CD4-positive, alpha-beta T cell treated with Interleukin-1 beta for 1 hour (primary cell): ENCODE results near the gene ASAP3.

Experiments
- DNase-seq, 2 donors: peaks; one replicate each; pipeline ENCODE4 v3.0.0-alpha.2; 2020 to 2022

The ASAP3 gene

DNA sequence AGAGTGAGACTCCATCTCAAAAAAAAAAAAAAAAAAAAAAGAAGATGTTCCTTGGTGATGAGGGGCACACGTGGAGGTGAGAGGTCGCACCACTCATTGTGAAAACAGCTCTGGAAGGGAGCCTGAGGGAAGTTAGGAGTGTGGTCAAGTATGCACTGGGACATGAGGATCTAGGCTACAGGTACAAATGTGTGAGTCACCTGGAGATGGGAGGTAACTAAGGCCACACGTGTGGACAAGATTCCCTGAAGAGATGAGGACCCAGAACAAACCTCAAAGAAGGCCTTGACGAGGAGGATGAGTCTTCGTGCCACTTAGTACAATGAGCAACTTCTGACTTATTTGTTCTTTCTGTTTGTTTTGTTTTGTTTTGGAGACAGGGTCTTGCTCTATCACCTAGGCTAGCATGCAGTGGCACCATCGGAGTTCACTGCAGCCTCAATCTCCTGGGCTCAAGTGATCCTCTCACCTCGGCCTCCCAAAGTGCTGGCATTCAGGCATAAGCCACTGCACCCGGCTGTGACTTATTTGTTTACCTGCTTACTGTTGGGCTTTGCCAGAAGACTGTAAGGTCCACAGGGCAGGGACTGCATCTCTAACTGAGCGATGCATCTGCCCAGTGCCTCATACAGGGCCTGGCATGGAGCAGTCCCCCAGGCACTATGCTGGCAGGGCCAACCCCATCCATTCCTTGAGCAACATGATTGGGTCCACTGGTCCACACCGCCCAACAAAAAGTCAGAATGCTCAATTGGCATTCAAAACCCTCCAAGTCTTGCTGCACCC lies 6.4 kb downstream of the ASAP3 start:
- DNase-seq: no peak

DNA sequence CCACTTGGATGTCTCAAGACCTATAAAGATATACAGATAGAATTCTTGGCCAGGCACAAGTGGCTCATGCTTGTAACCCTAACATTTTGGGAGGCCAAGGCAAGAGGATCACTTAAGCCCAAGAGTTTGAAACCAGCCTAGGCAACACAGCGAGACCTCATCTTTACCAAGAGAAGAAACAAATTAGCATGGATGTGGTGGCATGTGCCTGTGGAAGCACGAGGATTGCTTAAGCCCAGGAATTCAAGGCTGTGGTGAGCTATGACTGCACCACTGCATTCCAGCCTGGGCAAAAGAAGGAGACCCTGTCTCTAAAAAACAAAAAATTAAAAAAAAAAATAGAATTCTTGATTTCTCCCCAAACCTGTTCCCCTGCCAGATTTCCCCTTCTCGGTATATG lies 8.3 kb downstream of the ASAP3 start:
- no peak for DNase-seq

DNA sequence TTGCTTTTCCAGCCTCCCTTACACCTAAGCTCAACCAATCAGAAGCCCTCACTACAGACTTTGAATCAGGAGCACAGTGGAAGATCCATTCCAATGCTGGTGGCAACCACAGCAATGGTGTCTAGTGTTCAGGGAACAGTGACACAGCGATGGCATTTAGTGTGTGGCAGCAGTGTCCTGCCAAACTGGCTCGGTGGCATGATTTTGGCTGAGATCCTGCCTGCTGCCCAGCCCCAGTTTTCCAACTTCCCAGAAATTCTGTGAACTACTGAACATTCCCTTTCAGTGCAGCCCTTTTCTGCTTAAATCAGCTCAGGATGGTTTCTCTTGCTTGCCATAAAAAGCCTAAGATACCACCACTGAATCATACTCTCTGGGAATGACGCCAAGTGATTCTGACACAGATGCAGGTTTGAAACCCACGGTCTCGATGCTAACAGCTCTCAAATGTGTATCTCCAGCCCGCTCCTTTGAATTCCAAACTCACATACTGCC lies 8.8 kb downstream of the ASAP3 start:
- no peak for DNase-seq

DNA sequence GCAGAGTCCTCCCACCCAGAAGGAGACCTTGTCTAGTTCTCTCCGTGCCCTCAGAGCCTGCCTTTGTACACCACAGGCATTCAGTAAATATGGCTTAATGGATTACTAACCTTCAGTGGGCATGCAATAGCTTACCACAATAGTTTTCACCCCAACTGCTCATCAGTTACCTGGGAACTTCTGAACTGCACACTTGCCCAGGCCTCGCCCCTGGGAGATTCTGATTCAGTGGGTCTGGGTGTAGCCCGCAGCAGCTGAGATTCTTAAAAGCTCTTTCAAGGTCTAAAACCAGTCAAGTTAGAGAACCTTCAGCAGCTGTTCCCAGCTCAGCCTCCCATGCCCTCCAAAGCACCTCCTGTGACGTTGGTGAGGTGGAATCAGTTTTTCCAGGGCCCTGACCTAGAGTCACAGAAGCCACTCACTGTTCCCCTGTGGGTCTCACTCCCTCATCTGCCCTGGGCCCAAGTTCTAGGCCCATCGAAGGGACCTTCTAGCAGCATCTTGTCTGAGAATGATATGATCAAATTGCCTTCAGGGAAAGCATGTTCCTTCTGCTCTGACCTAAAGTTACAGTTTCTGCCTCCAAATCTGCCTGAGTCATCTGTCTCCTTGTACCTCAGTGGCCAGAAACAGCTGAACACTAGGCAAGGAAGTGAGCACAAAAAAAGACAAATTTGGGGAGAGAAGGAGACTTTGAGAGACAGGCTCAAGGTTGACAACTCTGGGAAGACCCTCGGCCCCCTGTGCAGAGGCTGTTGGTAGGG lies 10.8 kb downstream of the ASAP3 start:
- no peak for DNase-seq

DNA sequence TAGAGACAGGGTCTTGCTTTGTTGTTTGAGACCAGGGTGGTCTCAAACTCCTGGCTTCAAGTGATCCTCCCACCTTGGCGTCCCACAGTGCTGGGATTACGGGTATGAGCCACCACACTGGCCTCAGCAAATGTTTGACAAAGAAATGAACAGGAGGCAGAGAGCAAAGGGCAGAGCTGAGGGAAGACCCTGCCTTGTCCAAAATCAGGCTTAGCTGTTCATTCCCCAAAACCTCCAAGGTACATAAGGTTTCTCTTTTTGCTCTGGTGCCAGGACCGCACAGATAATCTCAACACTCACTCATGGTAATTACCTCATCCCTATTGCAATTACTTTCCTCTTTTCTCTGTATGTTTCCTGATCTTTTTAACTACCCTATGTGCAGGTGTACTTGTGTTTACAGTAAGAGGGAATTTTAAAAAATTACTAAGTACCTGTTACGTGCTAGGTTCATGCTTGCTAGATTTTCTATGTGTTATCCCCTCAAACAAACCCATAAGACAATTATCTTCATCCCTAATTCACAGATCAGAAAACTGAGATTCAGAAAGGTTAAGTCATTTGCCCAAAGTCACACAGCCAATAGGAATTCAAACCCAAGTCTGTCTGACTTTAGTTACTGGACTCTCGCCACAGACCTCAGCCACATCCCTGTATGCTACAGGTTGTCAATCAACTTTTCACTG lies 11.5 kb downstream of the ASAP3 start:
- no peak for DNase-seq

DNA sequence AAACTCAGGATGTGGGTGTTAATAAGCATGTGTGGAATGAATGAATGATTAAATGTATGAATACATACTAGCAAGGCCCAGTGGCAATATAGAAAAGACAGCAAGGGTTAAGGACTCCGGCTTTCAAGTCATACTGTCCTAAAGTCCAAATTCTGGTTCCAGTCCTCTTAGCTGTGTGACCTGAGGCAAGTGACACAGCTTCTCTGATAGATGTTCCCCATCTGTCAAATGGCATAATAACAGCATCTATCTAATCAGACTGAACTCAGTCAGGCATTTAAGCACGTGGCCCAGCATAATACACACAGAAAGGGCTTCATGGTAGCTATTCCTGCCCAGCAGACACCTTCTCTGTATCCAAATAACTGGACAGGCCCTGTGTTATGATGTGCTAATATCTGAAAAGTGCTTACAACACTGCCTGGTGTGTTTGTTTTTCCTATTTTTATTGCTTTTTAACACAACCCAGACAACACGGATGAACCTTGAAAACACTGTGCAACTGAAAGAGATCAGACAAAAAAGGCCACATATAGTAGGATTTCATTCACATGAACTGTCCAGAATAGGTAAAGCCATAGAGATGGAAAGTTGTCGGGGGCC lies 12.4 kb downstream of the ASAP3 start:
- no peak for DNase-seq

DNA sequence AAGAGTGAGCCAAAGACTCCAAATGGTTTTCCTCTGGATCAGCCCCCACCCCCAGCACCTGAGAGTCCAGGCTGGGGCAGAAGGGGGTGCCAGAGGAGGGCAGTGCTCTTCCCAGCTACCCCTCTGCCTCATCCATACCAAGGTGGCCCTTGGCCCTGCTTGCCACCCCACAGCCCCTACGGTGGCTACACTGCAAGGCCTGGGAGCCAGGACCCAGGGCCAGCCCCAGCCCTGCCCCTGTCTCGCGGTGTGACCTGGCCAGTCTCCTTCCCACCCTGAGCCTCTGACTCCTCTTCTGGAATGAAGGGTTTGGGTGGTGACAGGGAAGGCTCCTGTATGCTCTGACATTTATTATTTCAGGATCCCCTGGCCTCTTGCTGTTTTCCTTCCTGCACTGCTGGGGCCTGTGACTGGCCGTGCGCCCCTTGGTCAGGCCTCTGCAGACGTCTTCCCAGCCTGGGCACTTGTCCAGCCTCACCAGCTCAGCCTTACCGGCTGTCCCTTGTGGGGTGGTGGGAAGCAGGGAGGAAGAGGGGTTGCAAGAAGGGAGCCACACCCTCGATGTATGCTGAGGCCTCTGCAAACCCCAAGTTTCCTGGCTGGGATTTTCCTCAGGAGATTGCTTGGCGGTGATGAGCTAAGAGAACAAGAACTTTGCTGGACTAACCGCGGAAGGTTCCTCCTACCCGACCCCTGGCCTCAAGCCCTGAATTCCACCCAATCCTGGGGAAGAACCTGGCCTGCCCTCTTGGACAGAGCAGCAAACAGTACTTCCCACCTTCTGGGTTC lies 13.5 kb downstream of the ASAP3 start:
- DNase-seq: no peak

DNA sequence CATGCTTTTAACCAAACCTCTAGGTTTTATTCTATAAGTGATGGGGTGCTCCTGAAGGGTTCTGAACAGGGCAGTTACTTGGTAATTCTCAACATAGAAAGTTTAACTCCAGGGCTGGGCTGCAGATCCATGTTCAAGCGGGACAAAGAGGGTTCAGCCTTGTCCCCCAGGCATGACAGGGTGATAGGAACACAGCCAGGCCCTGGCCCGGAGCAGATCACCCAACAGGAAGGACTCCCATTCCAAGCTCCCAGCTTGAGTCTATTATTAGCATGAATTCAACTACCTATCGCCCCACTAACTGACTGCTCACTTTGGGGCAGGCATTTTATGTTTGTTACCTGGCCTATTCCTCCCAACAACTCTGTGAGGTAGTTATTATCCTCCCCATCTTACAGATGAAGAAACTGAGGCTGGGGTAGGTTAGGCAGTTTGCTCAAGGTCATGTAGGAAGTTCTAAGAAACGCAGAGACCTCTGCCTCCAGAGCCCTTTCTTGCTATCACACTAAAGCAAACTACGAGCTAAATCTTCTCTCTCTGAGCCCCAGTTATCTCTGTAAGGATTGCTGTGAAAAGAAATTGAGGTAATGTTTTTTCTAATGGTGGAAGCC lies 14.5 kb downstream of the ASAP3 start:
- no peak for DNase-seq

DNA sequence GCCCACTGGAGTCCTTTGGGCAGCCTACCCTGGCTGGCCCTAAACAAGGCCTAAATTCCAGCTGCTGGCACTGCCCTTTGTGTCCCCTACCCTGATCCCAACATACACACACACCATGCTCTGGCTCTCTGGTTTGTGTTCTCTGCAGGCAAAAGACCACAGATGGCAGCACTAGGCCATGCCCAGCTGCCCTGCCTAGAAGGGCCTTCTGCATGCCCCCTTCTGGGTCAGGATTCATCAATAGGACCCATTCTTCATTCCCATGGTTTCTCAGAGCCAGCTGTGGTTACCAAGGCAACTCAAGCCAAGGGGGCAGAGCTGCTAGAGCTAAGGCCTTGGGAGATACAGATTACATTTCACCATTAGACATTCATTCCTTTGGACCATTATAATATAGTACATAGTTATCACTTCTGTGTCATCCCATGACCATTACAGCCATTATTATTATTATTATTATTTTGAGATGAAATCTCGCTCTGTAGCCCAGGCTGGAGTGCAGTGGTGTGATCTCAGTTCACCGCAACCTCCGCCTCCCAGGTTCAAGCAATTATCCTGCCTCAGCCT lies 17.5 kb downstream of the ASAP3 start:
- DNase-seq: no peak

DNA sequence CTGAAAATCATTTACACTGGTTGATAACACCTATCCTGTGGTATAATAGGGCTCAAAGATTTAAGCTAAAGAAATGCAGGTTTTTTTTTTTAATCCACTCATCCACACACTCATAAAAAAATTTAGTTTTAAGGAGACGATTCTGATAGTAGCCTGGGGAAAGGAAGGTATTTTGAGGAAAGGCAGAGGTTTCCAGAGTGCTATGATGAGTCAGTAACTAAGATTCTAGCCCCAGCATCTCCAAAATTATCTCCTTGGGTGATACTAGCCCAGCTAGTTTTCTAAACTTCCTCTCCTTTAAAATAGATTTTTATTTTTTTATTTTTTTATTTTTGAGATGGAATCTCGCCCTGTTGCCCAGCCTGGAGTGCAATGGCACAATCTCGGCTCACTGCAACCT lies 20.7 kb downstream of the ASAP3 start:
- DNase-seq: no peak

DNA sequence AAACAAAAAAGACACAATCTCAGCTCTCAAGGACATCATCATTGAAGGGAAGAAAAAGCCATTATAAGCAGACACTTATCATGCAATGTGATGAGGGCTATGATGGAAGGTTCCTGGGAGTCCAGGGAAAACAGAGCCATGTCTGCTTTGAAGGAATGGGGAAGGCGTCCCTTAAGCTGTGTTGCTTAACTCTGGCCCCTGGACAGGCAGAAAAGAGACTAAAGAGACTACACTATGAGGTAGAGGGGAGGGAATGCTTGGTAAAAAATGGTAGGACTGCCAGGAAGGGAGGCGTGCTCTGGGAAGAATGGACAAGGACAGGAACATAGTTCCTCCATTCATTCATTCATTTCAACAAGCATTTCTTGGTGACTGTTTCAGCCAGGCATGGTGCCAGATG lies 21.2 kb downstream of the ASAP3 start:
- no peak for DNase-seq

DNA sequence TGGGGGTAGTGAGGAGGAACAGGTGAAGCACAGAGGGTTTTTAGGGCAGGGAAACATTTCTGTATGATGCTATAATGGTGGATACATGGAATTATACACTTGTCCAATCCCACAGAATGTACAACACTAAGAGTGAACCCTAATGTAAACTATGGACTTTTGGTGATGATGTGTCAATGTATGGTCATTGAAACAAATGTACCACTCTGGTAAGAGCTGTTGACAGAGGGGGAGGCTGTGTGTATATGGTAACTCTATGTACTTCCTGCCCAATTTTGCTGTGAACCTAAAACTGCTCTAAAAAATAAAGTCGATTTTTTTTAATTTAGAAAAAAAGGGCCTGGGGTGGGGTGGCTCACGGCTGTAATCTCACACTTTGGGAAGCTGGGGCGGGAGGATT lies 22.9 kb downstream of the ASAP3 start:
- DNase-seq: no peak

DNA sequence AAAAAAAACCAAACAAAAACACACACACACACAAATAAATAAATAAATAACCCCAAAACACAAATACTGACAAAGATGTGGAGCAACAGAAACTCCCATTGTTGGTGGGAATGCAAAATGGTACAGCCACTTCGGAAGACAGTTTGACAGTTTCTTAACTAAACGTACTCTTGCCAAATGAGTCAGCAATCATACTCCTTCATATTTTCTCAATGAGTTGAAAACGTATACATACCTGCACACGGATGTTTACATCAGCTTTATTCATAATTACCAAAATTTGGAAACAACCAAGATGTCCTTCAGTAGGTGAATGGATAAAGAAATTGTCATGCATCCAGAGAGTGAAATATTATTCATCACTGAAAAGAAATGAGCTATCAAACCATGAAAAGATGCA lies 23.5 kb downstream of the ASAP3 start:
- DNase-seq: no peak

DNA sequence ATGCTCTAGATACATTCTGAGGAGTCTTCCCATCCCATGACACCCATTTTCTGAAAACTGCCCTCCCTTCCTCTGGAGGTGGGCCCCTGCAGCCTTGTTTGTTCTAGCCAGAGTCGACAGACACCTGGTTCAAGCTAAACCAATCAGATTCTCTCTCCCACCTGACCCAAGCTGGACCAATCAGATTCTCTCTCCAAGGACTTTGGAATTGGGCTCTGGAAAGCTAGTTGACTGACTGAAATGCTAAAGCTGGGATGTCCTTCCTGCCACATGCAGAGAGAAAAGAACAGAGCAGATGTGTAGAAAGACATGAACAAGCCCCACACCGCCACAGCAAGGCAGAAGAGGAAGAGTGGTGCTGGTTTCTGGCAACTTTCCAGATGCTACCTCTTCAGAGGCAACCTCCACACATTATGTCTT lies 24.6 kb downstream of the ASAP3 start:
- no peak for DNase-seq

DNA sequence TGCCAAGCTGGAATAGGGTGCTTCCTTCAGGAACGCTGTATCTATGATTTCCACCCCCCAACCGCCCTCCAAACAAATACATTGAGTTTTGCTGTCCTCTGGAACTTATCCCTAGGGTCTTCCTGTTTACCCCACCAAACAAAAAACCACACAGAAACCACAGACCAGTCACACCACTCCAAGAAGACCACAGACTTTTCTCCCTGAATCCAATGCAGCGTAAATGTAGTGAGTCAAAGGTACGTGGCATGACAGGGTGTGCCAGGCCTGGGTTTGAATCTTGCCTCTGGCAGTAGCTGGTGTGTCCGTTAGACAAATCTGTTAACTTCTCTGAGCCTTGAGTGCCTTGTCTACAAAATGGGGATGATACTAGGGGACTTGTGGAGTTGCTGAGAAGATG lies 27.8 kb downstream of the ASAP3 start:
- no peak for DNase-seq

DNA sequence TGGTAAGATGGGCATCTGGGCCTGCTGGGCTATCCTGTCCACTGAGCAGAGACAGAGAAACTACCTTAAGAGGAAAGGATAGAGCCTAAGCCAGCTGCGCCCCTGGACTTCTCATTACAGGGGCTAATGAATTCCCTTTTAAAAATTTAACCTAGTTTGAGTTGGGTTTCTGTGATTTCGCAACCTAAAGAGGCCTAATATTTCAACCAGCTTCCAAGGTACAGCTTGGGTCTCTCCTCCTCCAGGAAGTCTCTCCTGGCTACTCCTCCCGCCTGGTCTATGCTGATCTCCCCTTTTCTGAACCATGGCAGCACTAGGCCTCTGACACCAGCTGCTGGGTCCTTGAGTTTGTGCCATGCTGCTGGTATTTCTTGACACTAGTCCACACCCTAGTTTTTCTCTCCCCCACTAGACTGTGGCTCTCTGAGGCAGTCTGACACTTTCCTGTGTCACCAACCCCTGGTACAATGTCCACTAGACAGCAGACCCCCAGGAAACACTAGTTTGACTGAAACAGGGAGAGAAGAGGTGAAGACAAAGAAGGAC lies 30.5 kb downstream of the ASAP3 start:
- DNase-seq: no peak

DNA sequence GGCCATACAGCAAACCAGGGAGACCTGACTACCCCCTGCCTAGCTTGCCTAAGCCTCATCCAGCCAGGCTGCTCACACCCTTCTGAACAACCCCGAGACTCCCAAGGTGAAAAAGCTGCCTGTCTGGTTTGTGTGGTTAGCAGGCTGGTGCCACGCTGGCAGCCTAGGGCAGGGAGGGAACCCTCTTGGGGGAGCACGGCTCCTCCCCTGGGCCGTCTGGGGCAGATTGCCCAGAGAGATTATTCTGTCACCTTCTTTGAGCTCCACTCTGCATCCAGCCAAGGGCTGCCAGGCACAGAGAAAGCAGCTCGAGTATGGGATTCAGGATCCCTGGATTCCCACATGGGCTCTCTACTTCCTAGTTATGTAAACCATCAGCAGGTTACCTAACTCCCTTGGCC lies 32.0 kb downstream of the ASAP3 start:
- peak; percentile 31 to 58 for DNase-seq

DNA sequence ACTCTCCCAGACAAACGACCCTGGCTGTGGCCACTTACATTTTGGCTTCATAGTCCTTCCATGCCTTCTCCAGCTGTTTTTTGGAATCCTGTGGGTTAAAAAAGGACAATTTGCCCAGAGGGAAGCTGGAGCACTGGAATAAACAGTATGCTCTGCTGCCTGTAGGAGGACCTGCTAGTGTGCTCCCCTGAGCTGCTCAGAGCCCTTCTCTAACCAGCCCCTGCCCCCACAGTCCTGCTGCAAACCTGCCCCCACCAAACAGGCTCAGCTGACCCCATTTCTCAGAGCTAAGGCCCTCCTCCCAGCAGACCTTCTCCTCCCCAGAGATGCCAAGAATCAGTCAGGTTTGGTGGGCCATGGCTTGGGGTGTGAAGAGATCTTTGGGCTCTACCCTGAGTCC lies 32.5 kb downstream of the ASAP3 start:
- DNase-seq: no peak

DNA sequence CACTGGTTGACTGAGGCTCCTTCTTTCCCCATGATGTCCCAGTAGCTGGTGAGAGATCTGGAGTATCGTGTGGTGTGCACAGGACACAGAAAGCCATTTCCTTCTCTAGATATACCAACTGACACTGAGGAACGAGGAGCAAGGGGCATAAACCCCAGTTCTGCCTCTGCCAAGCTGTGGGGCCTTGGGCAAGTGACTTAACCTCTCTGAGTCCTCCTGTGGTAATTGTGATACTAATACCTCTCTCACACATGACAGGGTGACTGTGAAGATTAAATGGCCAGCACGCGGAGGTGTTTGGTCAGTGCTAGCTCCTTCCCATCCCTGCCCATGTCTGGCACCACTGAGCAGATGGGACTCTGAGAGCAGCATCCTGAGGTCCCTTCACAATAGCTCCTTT lies 33.1 kb downstream of the ASAP3 start:
- DNase-seq: no peak

DNA sequence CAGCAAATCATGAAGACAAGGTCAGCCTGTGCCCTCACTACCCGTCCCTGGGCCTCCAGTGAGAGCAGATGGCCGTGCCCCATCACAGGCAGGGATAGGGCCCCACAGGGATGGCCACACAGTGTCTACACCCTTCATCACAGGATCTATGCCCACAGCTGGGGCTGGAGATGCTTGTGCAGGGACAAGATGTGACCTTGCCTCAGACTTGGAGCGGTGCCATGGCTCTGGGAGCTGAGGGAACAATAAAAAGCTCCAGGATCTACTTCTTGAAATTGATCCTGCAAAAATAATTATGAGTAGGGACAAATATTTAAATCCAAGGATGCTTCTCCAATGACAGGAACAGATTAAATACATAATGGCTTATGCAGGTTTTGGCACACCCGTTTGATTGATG lies 34.0 kb downstream of the ASAP3 start:
- DNase-seq: no peak

DNA sequence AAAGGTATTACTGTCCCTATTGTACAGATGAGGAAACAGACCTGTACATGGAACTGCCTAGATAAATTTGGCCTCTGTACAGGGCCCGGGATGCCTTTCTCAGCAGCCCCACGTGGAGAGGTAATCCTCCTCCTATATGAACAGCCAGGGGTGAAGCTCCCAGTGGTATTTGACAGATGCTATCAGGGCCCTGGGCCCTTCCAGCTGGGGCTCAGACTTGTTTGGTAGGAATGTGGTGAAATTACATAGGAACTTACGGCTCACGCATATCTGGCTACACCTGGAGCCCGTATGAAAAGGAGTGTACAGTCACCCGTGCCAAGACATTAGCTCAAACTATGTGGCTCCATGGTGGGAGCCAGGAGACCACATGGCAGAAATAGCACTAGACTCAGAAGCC lies 34.7 kb downstream of the ASAP3 start:
- no peak for DNase-seq
